Ovary (tissue), 9 donors: ENCODE measurements around the gene ABI1. TPM values are rescaled to one million over a fixed set of nuclear protein-coding genes. Genes with fewer than 3 reads are reported as not detected.

Experiments
- DNase-seq, 5 donors: peaks; one replicate each; pipeline ENCODE4 v3.0.0-alpha.2; 2019 to 2020
- H3K27ac ChIP-seq, 2 donors: fragments of 200-600 bp; one replicate each; pipeline versions ENCODE4 v1.5.1 to v1.8.0; 2019 to 2022
- H3K27me3 ChIP-seq: fragments of 200-600 bp; one replicate; pipeline ENCODE4 v1.8.0; 2022
- H3K36me3 ChIP-seq: fragments of 200-600 bp; sonication (generic); one replicate; pipeline ENCODE4 v1.5.1; 2019
- H3K4me1 ChIP-seq: one replicate; pipeline ENCODE4 v1.8.1; 2013; ENCODE audit warnings: mild to moderate bottlenecking, moderate library complexity; ENCODE audit not compliant: insufficient read depth
- H3K4me3 ChIP-seq: fragments of 200-600 bp; sonication (generic); one replicate; pipeline ENCODE4 v1.5.1; 2017
- H3K9me3 ChIP-seq, 2 donors: fragments of 200-600 bp in 1 of 2; sonication (generic) in 1 of 2; one replicate each; pipeline versions ENCODE4 v1.5.1 to v1.8.1; 2013 to 2019; ENCODE audit warnings: mild to moderate bottlenecking in 1 of 2, moderate library complexity in 1 of 2
- CTCF ChIP-seq, 3 donors: fragments of 450-650 bp in 2 of 3; fragments of 200-600 bp in 1 of 3; IDR thresholded peaks; one replicate each; pipeline versions ENCODE4 v1.5.1 to v1.8.0; 2016 to 2022; ENCODE audit warnings: antibody characterized with exemption in 3 of 3, mild to moderate bottlenecking in 1 of 3
- EP300 ChIP-seq: sonication (generic); formaldehyde crosslinking; IDR thresholded peaks from one replicate; pipeline ENCODE4 v1.6.1; 2017; ENCODE audit warnings: antibody characterized with exemption
- POLR2A ChIP-seq: fragments of 450-650 bp; IDR thresholded peaks from one replicate; pipeline ENCODE4 v1.6.1; 2017; ENCODE audit warnings: antibody characterized with exemption, mild to moderate bottlenecking, moderate library complexity
- WGBS, 3 donors: extraction: QIAGEN DNeasy Blood & Tissue Kit in 1 of 3; methylation state at CpG; one replicate each; pipeline versions ENCODE4 v1.1.5 to v1.1.7; 2013 to 2017; 5-methylcytosine and 5-hydroxymethylcytosine counted together
- intact Hi-C, 4 donors: fragments of 100-400 bp; cut with DNase I; formaldehyde crosslinking; loops; one replicate each; pipeline versions ENCODE4 v1.11.0 to v1.15.1; 2022 to 2023
- polyA plus RNA-seq, 2 donors: library from polyadenylated mRNA; stranded (reverse); fragments of 200-250 nt in 1 of 2; fragments of 350-450 nt in 1 of 2; fragmentation: Illumina TruSeq in 1 of 2; extraction: RNeasy Lipid Tissue Mini Kit (QIAGEN cat#74804) in 1 of 2; gene quantifications; one replicate each; pipeline ENCODE4 v1.2.3, GENCODE V29; 2013 to 2014
- total RNA-seq, 7 donors: library from RNA; depleted of rRNA in 2 of 7; stranded (reverse); fragments of >200 nt in 2 of 7; fragmentation: NEBNext Ultra II Directional in 3 of 7; extraction: Animal tissue kit (Norgen Biotek cat#: 25700) in 3 of 7; gene quantifications; one replicate each; pipeline versions ENCODE4 v1.1.0 to v1.2.4, GENCODE V29; 2016 to 2023
- donor health status: DM: no; HTN: no; CAD: no; lungs with moderate emphysema.
- donor health status: DM: no; HTN: no; CAD: no.
- donor health status: Bipolar disorder and iron deficiency.
- donor health status: DM: yes; HTN: yes; CAD: no.
- donor health status: DM: no; HTN: no; CAD: no.
- donor health status: DM: yes; HTN: yes; CAD: no.

ABI1 gene
- total and polyA plus RNA-seq, 9 donors: 29.8 to 51.7 (median 42.1) TPM

GRCh38 chr10:26780106-26780792 lies 80.5 kb downstream of the ABI1 start:
- WGBS, 3 donors: 97 to 98% (median 98%) methylated on average over 8 of the region's 8 CpGs
- no peak for DNase-seq
- Histone ChIP-seq H3K4me1 (peaks cover 10% of the 10 kb centered on the region), H3K36me3 (no peaks in the 10 kb centered on the region), H3K27ac (no peak overlapping the region), H3K9me3 (no peaks in the 10 kb centered on the region), H3K27me3 (no peaks in the 10 kb centered on the region), H3K4me3 (no peak overlapping the region)
- intact Hi-C loops: no loop called here
- TF ChIP-seq EP300 (no peak), CTCF (IDR thresholded peaks at IDR 0.05) (no peak), POLR2A (no peak)

- Histone ChIP-seq H3K36me3 (no peaks in the 10 kb centered on the region), H3K27ac (no peak overlapping the region), H3K9me3 (no peaks in the 10 kb centered on the region), H3K27me3 (no peaks in the 10 kb centered on the region), H3K4me1 (peaks cover 9% of the 10 kb centered on the region), H3K4me3 (no peak overlapping the region)
- WGBS, 3 donors: 93 to 94% (median 93%) methylated on average over 4 of the region's 4 CpGs
- TF ChIP-seq CTCF (IDR thresholded peaks at IDR 0.05) (no peak), POLR2A (no peak), EP300 (no peak)
- intact Hi-C loops: no loop called here
- no peak for DNase-seq
These were observed 81.4 kb downstream of the ABI1 start for GRCh38 chr10:26779176-26779860.

GRCh38 chr10:26777686-26778085 lies 83.1 kb downstream of the ABI1 start:
- no peaks in the 10 kb centered on the region for H3K9me3 ChIP-seq
- H3K36me3 ChIP-seq: no peaks in the 10 kb centered on the region
- 94 to 100% (median 98%) methylated on average over 2 of the region's 2 CpGs for WGBS, 3 donors
- intact Hi-C loops: no loop called here
- no peak overlapping the region for H3K27ac ChIP-seq
- TF ChIP-seq POLR2A (no peak), EP300 (no peak), CTCF (IDR thresholded peaks at IDR 0.05) (no peak)
- no peak overlapping the region for H3K4me3 ChIP-seq
- peaks cover 9% of the 10 kb centered on the region for H3K4me1 ChIP-seq
- no peak for DNase-seq
- no peaks in the 10 kb centered on the region for H3K27me3 ChIP-seq

- H3K4me1 ChIP-seq: peaks cover 2% of the 10 kb centered on the region
- intact Hi-C loops: no loop called here
- no peak overlapping the region for H3K4me3 ChIP-seq
- no peaks in the 10 kb centered on the region for H3K27me3 ChIP-seq
- H3K27ac ChIP-seq: no peak overlapping the region
- no peak for DNase-seq
- WGBS, 3 donors: 97 to 100% (median 97%) methylated on average over 1 of the region's 1 CpG
- TF ChIP-seq CTCF (IDR thresholded peaks at IDR 0.05) (no peak), POLR2A (no peak)
- no peaks in the 10 kb centered on the region for H3K36me3 ChIP-seq
- H3K9me3 ChIP-seq: no peaks in the 10 kb centered on the region
These were observed 84.5 kb downstream of the ABI1 start for GRCh38 chr10:26776258-26776657.
